NCI-H82 treated with DMSO at 0.1 percent for 48 hours (cell line): Measurements from ENCODE around the gene MTR.

Experiments
- DNase-seq: peaks from one replicate; lab custom pipeline; 2025; ENCODE audit not compliant: unreplicated experiment; lab: John Stamatoyannopoulos, UW

The MTR gene

GRCh38 chr1:236862219-236862591 lies 67.1 kb downstream of the MTR start:
- DNase-seq: no peak

DNA sequence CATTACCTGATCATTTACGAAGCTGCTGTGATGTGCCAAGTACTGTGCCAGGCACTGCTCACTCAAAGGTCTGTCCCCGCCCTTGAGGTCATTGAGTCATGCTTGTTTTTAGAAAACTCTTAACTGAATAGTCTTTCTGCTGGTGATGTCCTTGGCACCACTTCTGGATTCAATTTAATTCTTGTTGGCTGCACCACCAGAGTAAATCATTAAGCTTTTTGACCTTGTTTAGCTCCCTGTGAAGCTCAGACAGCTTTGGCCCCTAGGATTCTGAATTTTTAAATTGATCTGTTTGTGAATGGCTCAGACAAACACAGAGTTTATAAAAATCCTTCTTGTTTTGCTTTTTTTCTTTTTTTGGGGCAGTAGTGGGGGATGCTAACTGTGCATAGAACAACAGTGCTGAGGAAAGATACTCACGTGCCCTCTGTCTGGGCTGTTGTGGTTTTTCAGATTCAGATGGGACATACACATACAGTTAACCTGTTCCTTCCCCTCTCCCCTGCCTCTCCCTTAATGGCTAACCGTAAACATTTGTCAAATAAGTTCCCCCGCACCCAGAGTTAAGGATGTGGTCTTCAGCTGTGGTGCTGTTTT lies 67.6 kb downstream of the MTR start:
- DNase-seq: no peak

- no peak for DNase-seq
Observed at GRCh38 chr1:236864211-236864610, 69.1 kb downstream of the MTR start.

GRCh38 chr1:236864996-236865817 lies 70.1 kb downstream of the MTR start:
- DNase-seq: no peak

- DNase-seq: no peak
Observed at GRCh38 chr1:236865818-236866155, 70.7 kb downstream of the MTR start.

GRCh38 chr1:236868625-236869467 lies 73.8 kb downstream of the MTR start:
- peak; percentile 43 for DNase-seq

GRCh38 chr1:236869911-236870310 lies 74.8 kb downstream of the MTR start:
- DNase-seq: no peak

DNA sequence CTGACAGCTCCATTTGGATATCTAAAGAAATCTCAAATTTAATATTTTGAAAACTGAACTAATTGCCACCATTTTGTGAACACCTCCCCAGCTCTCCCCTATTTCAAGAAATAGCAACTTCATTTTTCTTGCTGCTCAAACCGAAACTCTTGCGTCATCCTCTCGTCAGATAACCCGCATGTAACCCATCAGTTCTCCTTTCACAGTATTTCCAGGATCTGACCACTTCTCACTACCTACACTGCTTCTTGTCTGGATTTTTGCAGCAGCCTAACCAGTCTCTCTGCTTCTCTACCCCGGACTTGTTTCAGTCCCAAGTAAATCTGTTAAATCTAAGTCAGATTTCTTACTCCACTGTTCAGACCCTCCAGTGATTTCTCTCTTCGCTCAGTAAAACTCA lies 75.6 kb downstream of the MTR start:
- no peak for DNase-seq

DNA sequence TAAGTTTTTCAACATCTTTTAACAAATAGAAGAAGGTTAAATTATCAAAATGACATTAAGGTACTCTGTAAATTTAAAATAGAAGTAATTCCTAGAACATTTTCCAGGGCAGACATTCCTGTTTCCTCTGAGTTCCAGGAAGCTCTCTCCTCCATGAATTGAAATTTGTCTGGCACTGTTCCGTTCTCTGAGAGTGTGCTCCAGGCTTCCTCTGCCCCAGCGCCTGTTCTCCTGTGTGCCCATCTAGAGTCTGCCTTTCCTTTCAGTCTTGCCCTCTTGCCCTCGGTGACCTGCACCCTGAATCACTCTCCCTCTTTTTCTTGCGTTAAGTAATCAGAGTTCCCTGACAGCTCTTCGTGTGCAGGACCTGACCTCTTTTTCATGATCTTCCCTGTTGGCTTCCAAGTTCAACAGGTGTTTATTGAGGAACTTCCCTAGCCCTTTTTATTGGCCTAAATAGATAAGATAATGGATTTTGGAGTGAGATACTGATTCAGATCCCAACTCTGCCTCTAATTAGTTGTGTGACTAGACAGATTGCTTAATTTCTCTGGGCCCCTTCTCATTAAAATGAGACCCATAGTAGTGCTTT lies 77.1 kb downstream of the MTR start:
- DNase-seq: peak; percentile 28

DNA sequence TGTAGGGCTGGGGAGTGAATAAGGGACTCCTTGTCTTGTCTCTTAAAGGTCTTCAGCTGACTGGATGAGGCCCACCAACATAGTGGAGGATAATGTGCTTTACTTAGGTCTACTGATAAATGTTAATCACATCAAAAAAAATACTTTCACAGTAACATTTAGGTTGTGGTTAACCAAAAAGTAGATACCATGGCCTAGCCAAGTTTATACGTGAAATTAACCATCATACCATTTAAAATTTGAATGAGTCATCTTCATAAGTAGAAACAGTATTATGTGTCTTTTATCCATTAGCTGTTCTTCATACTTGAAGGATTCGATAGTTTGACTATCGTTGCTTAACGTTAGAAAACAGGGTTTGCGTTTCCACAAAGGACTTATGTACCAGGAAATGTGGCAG lies 80.9 kb downstream of the MTR start:
- no peak for DNase-seq

GRCh38 chr1:236877661-236878060 lies 82.6 kb downstream of the MTR start:
- DNase-seq: no peak

- no peak for DNase-seq
Observed at GRCh38 chr1:236880209-236880608, 85.1 kb downstream of the MTR start.

DNA sequence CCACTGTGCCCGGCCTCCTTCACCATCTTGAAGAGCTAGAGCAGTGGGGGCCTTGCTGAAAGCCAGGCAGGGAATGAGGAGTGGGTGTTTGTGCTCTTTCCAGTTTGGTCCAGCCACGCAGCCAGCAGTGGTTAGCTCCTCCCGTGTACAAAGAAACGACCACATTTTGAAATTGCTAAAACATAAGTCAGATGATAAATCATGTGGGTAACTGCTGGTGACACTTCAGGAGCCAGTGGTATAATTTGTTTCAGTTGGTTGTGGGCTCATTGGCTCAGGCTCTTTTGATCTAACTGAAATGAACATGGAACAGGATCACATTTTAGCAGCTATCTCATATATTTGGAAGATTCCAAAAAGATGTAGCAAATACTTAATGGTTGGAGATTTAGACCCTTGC lies 87.6 kb downstream of the MTR start:
- DNase-seq: no peak

DNA sequence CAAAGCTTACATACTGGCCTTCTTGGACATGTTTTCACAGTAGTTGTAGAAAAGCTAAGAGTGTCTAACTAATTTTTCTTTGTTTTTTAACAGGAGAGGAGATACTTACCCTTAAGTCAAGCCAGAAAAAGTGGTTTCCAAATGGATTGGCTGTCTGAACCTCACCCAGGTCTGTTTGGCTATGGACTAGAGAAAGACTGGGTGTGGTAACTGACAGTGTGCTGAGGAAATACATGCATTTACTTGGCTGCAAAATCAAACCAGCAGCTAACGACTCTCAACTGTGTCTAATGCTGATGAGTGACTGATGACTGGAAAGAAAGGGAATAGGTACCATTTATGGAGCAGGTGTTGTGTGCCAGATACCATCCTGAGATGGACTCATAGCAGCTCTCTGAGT lies 91.1 kb downstream of the MTR start:
- DNase-seq: no peak

- no peak for DNase-seq
Observed at GRCh38 chr1:236887081-236887480, 92.0 kb downstream of the MTR start.

GRCh38 chr1:236888126-236888525 lies 93.0 kb downstream of the MTR start:
- DNase-seq: peak; percentile 32

GRCh38 chr1:236888903-236889302 lies 93.8 kb downstream of the MTR start:
- no peak for DNase-seq

DNA sequence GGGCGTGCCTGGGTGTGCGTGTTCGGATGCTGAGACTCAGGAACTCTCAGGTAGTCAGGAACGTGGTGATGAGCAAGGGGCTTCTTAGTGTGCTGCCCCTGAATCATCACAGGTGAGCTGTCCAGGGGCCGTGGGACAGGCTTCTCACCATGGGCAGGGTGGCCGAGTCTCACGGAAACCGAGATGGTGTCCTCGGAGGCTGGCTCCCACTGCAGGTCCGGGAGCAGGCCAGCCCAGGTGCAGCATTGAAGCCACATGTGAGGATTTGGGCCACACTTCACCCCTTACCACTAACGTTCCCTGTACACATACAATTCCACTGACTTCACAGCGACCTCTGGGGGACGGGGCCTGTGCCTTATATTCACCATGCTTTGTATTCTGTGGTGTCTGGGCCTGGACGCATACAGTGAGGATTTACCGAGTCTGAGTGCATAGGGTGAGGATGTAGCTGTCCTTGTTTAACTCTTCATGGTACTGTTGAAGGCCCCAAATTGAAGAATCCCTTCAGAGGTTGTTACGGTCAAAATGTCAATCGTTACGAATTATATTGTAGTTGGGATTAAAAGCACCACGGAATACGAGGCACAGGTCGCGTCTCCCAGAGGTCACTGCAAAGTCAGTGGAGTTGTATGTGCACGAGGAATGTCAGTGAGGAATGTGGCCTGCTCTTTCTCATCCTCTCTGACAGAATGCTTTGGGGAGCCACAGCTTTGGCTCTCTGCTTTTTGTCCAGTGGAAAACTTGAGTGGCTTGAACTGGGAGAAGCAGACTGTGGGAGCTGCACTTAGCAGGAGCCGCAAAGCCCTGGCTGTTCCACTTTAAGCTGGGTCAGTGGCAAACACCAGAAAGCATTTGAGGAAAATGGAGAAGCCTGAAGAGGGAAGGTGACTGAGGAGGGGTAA lies 95.3 kb downstream of the MTR start:
- no peak for DNase-seq

DNA sequence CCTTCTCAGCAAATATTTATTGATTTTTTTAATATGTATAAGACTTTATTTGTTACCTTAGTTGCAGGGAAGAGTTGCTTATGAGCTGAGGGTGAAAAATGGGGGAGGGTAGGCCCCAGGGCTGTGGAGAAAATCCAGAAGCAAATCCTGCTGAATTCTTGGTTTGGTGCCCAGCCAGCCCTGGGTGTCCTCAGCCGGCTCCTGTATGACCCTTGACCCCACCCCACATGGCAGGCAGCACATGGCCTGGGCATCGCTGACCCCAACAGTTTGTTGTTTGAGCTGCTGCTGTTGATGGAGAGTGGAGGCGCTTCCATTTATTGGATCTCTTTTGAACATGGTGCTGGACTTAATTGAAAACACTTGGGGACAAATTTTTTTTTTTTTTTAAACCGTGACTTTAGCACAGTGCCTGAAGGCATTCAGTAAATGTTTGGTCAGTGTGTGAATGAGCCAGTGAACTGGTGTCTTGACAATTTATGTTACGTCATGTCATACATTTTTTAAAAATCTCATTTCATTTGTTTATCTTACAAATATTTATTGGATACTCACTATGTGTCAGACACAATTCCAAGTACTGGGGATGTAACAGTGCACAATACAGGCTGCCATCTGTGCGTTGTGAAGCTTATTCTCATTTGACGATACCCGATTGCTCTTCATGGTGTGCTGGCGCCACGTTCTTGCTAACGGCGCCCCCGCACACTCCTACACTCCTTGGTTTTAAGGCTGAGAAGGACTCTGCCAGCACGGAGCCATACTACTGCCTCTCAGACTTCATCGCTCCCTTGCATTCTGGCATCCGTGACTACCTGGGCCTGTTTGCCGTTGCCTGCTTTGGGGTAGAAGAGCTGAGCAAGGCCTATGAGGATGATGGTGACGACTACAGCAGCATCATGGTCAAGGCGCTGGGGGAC lies 98.8 kb downstream of the MTR start:
- no peak for DNase-seq
